GM08714 (cell line): ENCODE data around the gene RPP25.

ENCODE experiments used
- H3K4me3 ChIP-seq: fragments of 200-500 bp; sonication (Bioruptor generic); 2 replicates; pipeline ENCODE4 v1.5.1; 2014; ENCODE audit warnings: mild to moderate bottlenecking, low read length, inconsistent platforms
- ZNF274 ChIP-seq: IDR thresholded peaks from 2 replicates; pipeline ENCODE4 v1.6.1; 2012; ENCODE audit warnings: mild to moderate bottlenecking, low read depth, low read length

The RPP25 gene

DNA sequence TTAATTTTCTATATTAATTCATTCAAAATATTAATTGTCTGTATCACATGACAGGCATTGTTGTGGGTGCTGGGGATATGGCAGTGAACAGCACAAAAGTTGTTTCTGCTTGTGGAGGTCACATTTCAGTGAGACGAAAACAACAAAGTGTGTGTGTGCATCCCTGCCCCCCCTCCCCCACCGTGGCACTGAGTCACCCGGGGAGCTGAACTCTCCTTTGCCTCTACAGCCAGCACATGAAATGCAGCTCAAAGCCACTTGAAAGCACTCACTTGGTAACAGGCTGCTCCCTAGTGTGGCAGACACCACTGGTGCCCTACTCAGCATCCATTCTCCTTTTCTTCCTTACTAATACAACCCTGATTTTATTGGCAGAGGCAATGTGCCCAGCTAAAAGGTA, 21.9 kb upstream of the RPP25 start:
- H3K4me3 ChIP-seq = no peak overlapping the region
- TF ChIP-seq ZNF274 = no peak

GRCh38 chr15:74978077-74978476, 21.5 kb upstream of the RPP25 start:
- TF ChIP-seq ZNF274 = no peak
- H3K4me3 ChIP-seq = no peak overlapping the region

GRCh38 chr15:74977599-74977998, 21.0 kb upstream of the RPP25 start:
- TF ChIP-seq ZNF274 = no peak
- H3K4me3 ChIP-seq = no peak overlapping the region

GRCh38 chr15:74976159-74976558, 19.6 kb upstream of the RPP25 start:
- no peak overlapping the region for H3K4me3 ChIP-seq
- TF ChIP-seq ZNF274 = no peak

- no peak for TF ChIP-seq ZNF274
- H3K4me3 ChIP-seq = no peak overlapping the region
Measured at GRCh38 chr15:74967670-74968069, 11.1 kb upstream of the RPP25 start.

DNA sequence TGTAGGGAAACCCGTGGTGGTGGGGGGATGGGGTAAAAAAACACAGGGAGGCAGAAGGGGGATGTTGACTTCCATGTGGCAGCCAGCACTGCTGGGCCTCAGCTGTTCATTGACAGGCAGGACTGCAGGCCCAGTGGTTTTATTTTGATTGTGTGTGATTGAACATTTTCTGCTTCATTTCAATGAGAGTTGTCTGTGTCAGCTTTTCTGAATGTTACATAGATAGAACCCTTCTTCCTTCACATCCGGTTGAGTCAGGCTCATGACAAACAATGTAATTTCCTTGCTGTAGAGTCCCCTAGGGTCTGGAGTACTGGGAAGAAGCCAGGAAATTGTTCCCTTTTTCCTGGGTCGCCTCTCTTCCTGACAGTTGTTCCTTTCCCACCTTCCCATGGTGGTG, 8.2 kb upstream of the RPP25 start:
- H3K4me3 ChIP-seq = no peak overlapping the region
- no peak for TF ChIP-seq ZNF274

- TF ChIP-seq ZNF274 = no peak
- no peak overlapping the region for H3K4me3 ChIP-seq
Measured at GRCh38 chr15:74963213-74963612, 6.6 kb upstream of the RPP25 start.

DNA sequence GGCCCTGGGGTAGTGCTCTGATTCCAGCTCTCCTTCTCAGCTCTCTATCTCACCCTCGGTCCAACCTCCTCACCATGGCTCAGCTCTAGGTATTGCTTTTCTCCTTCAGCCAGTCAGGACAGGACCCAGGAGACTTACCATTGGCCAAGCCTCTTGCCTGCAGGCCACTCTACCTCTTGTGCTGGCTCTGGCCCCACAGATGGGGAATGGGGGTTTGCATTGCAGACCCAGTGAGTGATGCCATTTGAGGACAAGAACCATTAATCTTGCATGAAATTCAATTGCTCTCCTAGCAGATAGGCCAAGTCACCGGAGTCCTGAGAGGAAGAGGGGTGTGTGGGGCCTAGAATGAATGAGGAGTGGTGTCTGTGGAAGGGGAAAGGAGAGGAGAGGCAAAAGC, 6.1 kb upstream of the RPP25 start:
- no peak overlapping the region for H3K4me3 ChIP-seq
- no peak for TF ChIP-seq ZNF274

DNA sequence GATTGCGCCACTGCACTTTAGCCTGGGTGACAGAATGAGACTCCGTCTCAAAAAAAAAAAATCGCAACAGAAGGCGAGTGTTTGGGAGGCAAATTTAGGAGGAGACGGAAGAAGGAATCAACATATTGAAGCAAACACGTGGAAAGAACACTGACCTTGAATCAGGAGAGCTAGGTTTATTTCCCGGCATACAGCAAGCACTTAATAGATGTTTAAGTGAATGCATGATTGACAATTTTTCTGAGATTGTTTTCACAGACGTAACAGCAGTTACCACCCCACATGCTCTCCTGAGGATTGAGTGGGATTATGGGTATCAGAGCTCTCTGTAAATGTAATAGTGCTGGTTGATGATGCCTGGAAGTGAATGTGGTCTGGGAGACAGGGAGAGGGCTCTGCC, 5.6 kb upstream of the RPP25 start:
- TF ChIP-seq ZNF274 = no peak
- H3K4me3 ChIP-seq = no peak overlapping the region

GRCh38 chr15:74961616-74962015, 5.0 kb upstream of the RPP25 start:
- TF ChIP-seq ZNF274 = no peak
- no peak overlapping the region for H3K4me3 ChIP-seq

- no peak overlapping the region for H3K4me3 ChIP-seq
- no peak for TF ChIP-seq ZNF274
Measured at GRCh38 chr15:74960995-74961588, 4.5 kb upstream of the RPP25 start.

GRCh38 chr15:74960286-74960685, 3.7 kb upstream of the RPP25 start:
- TF ChIP-seq ZNF274 = no peak
- H3K4me3 ChIP-seq = no peak overlapping the region

- TF ChIP-seq ZNF274 = no peak
- no peak overlapping the region for H3K4me3 ChIP-seq
Measured at GRCh38 chr15:74959586-74959939, 3.0 kb upstream of the RPP25 start.

DNA sequence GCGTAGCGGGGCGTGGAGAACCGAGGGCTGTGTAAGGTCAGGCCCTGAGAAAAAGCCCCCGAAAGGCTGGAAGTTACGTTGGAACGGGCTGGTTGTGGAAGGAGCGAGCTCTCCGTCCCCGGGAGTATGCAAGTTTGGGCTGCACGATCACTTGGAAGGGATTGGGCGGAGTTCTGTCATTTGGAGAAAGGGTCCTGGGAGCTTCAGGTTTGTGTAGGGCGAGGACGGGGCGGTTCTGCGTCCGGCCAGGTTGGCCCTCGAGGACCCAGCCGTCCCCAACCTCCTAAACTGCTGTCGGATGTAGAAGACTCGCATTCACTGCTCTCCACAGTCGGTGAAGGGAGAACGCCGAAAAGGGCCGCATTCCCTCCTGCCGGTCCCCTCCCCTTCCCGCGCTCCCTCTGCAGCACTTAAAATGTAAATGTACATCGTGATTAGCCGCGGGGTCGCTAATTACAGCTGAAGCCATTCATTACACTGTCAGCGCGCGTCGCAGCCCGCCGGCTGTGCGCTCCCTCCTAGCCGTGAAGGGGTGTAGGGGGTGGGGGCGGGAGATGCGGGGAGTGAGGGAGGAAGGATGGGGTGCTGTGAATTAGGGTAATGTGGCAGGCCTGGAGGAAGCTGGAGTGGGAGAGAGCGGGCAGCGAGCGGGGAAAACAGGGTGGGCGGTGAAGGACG, 2.5 kb upstream of the RPP25 start:
- H3K4me3 ChIP-seq = no peak overlapping the region
- TF ChIP-seq ZNF274 = no peak

- H3K4me3 ChIP-seq = no peak overlapping the region
- no peak for TF ChIP-seq ZNF274
Measured at GRCh38 chr15:74958320-74958907, 1.8 kb upstream of the RPP25 start.

DNA sequence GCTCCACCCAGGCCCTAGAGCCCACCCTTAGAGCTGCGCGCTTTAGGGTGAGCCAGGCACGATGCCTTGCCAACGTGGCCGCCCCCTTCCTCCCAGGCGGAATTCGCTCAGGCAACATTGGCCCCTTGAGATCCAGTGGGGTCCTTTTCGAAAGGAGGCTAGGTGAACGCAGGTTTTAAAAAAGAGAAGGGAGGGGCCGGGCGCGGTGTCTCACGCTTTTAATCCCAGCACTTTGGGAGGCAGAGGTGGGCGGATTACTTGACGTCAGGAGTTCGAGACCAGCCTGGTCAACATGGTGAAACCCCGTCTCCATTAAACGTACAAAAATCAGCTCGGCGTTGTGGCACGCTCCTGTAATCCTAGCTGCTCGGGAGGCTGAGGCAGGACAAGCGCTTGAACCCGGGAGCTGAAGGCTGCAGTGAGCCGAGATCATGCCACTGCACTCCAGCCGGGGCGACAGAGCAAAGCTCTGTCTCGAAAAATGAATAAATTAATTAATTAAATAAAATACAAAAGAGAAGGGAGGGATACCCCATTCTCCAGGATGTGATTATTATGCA, 984 bp upstream of the RPP25 start:
- TF ChIP-seq ZNF274 = no peak
- H3K4me3 ChIP-seq = peak overlapping the region; percentile 61; the same call in 1 of the 2 replicates
